Measurements from ENCODE around the gene SDE2.
"Not testable (repeated sequence)": the region's sequence is repeated elsewhere in the genome, so short reads cannot be mapped to it uniquely, and the experiment has no call there.

Gene SDE2

DNA sequence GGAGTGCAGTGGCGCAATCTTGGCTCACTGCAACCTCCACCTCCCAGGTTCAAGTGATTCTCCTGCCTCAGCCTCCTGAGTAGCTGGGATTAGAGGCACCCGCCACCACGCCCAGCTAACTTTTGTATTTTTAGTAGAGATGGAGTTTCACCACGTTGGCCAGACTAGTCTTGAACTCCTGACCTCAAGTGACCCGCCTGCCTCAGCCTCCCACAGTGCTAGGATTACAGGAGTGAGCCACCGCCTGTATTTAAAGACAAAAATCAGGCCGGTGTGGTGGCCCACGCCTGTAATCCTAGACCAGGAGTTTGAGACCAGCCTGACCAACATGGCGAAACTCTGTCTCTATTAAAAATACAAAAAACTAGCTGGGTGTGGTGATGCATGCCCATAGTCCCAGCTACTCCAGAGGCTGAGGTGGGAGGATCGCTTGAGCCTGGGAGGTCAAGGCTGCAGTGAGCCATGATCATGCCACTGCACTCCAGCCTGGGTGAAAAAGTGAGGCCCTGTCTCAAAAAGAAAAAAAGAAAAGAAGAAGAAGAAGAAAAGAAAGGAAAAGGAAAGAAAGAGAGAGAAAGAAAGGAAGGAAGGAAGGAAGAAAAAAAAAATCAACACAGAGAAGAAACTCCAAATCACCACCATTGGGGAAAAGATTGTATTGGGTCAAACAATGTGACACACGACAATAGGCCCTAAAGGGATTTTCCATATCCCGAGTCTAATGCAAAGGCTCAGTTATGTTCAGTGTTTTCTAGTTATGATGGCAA, 8.2 kb upstream of the SDE2 start:
- not testable (repeated sequence) for DNase-seq

DNA sequence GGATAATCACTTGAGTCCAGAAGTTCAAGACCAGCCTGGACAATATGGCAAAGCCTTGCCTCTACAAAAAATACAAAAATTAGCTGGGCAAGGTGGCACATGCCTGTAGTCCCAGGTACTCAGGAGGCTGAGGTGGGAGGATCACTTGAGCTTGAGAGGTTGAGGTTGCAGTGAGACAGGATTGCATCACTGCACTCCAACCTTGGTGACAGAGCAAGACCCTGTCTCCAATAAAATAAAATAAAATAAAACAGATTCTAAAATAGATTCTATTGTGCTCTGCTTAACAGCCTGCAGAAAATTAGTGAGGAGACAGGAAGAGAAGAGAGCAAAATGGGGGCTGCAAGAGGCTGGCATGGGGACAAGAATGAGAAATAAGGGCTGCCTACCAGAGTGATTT, 7.5 kb upstream of the SDE2 start:
- no peak for DNase-seq

- DNase-seq: no peak
Observed at GRCh38 chr1:226004396-226004795, 5.3 kb upstream of the SDE2 start.

GRCh38 chr1:226003502-226004170, 4.5 kb upstream of the SDE2 start:
- DNase-seq: no peak

- no peak for DNase-seq
Observed at GRCh38 chr1:226002667-226003501, 3.7 kb upstream of the SDE2 start.

GRCh38 chr1:226001963-226002666, 3.0 kb upstream of the SDE2 start:
- DNase-seq: no peak

DNA sequence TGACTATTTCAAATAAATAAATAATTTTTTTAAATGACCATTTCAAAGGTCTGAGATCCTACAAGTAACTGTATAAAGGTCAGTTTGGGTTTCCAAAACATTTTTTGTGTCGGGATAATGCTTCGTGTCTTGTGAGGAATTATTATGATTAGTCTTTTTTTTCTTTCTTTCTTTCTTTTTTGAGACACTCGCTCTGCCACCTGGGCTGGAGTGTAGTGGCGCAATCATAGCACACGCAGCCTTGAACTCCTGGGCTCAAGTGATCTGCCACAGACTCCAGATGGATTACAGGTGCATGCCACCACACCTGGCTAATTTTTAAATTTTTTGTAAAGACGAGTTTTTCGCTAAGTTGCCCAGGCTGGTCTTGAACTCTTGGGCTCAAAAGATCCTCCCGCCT, 1.9 kb upstream of the SDE2 start:
- no peak for DNase-seq

DNA sequence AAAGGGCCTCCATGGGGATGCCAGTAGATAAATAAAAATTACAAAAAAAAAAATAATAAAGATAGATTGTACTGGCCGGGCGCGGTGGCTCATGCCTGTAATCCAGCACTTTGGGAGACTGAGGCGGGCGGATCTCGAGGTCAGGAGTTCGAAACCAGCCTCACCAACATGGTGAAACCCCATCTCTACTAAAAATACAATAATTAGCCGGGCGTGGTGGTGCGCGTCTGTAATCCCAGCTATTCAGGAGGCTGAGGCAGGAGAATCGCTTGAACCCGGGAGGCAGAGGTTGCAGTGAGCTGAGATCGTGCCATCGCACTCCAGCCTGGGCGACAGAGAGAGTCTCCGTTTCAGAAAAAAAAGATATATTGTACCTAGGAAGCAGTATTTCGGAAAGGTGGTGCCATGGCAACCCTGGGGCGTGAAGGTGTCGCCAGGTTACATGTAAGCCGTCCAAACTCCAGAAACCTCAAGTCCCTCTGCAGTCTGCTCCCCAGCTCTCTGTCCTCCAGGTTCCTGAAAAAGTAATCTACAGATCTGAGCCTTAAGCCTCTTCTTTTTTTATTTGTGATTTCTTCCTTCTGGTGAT, 1.4 kb upstream of the SDE2 start:
- not testable (repeated sequence) for DNase-seq

- DNase-seq: no peak
Observed at GRCh38 chr1:225999912-226000337, 782 bp upstream of the SDE2 start.

DNA sequence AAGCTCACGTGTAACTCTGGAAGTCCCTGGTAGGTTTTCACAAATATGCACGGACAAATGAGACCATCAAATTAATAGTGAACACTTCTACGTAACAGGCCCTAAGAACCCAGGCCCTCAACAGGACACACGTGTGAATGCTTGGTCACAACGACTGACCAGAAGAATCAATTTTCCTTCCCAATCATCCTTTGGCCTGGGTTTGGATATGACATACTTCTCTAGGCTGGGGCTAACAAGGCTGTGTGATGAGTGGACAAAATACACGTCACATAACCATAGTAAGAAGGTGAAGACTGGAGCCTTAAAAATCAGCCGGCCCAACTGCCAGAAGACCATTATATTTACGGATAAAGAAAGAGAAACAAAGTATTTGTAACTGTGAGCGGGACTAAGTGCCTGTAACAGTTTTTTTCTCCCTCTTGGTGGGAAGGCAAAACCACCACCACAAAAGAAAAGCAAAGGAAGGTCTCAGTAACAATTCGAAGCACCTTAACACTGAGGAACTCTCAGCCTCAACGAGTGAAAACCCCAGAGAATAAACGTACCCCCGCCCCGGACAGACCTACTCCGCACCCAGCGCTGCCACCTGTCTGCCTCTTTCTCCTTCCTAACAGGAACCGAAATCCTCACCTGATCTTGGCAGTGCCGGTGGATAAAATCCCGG, 450 bp downstream of the SDE2 start:
- no peak for DNase-seq

DNA sequence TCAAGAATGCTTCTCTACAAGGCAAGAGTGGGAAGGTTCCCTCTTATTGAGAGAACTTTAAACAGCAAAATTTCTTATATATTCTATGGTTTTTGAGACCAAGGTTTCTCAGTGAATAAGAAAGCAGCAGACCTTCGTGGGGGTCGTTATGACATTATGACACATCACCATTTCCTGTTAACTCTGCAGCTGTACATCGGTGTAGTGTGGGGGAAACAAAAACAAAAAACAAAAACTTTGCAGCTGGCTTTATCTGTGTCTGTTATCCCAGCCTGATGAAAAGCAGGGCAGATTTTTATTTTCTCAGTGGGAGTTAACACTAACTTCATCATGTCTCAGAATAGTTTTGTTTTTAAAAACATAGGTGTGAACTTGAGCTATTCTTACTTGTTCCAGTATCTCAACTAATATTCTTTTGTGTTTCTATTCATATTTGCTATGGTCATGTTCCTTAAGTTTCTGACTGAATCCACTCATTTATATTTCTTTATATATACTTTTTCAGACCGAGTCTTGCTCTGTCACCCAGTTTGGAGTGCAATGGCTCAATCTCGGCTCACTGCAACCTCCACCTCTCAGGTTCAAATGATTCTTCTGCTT, 2.1 kb downstream of the SDE2 start:
- DNase-seq: no peak

DNA sequence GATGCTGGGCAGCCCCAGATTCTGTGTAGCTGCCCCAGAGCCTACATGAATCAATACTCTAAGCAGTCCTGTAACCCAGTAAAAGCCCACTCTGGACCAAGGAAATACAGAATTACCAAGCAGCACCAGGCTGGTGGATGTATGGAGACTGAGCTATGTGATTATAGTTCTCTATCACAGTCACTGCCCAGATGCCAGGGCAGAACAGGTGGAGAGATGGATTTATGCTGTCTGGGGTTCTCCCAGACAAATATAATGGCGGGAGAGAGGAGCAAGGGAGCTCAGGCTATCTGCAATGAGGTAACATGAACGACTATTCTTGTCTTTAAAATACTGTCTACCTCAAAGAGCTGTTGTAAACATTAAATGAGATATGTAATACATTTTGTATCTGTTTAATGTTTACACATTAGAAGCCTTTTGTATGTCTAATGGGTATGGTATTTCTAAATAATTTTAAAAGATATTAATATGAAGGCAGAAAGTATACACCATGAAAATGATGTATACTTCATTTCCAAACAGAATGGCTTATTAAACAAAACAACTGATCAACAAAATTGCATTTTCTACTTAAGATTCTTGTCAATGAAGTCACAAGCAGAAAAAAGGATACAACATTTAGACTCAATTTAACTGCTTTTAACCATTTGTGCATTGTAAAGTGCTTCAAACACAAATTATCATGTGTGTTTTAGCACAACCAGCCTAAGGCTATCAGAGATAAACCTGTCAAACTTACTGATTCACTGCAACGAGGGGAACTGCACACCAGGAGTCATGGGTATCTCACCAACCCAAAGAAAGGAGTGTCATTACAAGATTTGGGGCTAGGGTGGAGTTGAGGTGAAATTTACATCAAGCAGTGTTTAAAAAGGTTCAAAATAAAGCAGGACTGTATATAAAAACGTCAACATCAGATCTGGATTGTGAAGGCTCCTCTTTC, 3.0 kb downstream of the SDE2 start:
- no peak for DNase-seq

GRCh38 chr1:225990705-225991464, 8.3 kb downstream of the SDE2 start:
- no peak for DNase-seq

- DNase-seq: no peak
Observed at GRCh38 chr1:225987491-225988316, 11.4 kb downstream of the SDE2 start.

DNA sequence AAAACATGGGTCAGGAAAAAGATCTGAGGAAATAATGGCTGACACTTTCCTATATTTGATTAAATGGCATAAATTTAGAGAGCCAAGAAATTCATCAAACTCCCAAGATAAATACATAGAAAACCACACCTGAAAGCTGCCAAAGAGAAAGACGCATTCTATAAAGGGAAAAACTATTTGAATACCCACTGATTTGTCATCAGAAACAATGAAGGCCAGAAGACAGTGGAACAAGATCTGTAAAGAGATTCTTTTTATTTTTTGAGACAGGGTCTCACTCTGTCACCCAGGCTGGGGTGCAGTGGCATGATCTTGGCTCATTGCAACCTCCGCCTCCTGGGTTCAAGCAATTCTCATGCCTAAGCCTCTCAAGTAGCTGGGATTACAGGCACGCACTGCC, 17.4 kb downstream of the SDE2 start:
- no peak for DNase-seq

- no peak for DNase-seq
Observed at GRCh38 chr1:225980005-225980836, 18.9 kb downstream of the SDE2 start.

DNA sequence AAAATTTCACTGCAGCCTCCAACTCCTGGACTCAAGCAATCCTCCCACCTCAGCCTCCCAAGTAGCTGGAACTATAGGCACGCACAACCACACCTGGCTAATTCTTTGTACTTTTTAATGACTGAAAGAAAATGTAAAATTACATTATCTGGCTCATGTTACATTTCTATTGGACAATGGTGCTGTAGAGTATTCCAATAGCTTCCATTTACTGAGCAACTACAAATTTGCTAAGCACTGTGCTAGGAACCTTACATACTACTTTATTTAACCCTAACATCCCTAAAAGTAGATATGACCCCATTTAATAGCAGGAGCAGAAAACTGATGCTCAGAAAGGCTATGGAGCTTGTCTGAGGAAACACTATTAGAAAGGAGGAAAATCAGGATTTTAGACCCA, 19.7 kb downstream of the SDE2 start:
- no peak for DNase-seq

Measured in right kidney (tissue), 1 donor.